ENCODE results near the gene BEND7. TPM values are rescaled to one million over a fixed set of nuclear protein-coding genes. Genes with fewer than 3 reads are reported as not detected.

Gene BEND7
- total and polyA plus RNA-seq, 9 of the 15 experiments (the other 6 are each of a cell fraction or from before 2014, with no cell fraction given), result 1.3 to 11.4 (median 5.2) TPM

DNA sequence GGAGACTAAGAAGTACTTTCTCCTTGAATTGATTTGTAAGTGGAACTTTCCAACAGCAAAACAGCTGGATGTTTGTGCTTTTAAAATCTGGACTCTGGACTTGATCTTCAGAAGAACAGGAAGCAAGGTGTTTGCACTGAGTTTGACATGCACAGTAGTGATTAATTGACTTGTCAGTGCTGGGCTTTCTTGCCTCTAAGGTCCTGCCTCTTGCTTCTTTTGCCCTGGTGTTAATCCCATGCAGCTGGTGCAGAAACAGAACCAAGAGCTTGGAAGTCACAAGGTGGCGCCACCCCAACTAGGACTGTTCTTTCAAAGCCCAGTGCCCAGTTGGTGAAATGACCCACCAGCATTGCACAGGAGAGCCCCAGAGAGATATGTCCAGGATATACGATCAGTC, 114.0 kb downstream of the BEND7 start (continued):
- TF ChIP-seq CBFA2T2 (conservative IDR thresholded peaks at IDR 0.05) (peak; percentile 33; the same call in 1 of the 2 replicates), RBM39 (optimal IDR thresholded peaks at IDR 0.05; ENCODE audit: low read depth, low read length) (no peak), NR4A1 (CRISPR knock-in tag; IDR thresholded peaks at IDR 0.05) (no peak), NR4A1 (tag; IDR thresholded peaks at IDR 0.05) (no peak), HDAC6 (IDR thresholded peaks at IDR 0.05; ENCODE audit: low read depth, low read length) (no peak), PHF8 (IDR thresholded peaks at IDR 0.05; ENCODE audit: borderline replicate concordance, low read length) (no peak), TAF1 (IDR thresholded peaks at IDR 0.05; ENCODE audit: control insufficient read depth, extremely low read depth, insufficient read depth, low read length, severe bottlenecking) (no peak), POLR2B (IDR thresholded peaks at IDR 0.05; ENCODE audit: low read depth, partially characterized antibody) (no peak), SRSF9 (IDR thresholded peaks at IDR 0.05; ENCODE audit: borderline replicate concordance, low read depth, low read length) (no peak), BDP1 (IDR thresholded peaks at IDR 0.05; ENCODE audit: insufficient read depth, insufficient read length) (no peak), DMBX1 (CRISPR knock-in tag; IDR thresholded peaks at IDR 0.05; ENCODE audit: borderline replicate concordance) (no peak), ZNF143 (CRISPR knock-in tag; IDR thresholded peaks at IDR 0.05) (no peak), MTF1 (CRISPR knock-in tag; IDR thresholded peaks at IDR 0.05; ENCODE audit: borderline replicate concordance) (no peak)
- TF ChIP-seq, protein P1, sequence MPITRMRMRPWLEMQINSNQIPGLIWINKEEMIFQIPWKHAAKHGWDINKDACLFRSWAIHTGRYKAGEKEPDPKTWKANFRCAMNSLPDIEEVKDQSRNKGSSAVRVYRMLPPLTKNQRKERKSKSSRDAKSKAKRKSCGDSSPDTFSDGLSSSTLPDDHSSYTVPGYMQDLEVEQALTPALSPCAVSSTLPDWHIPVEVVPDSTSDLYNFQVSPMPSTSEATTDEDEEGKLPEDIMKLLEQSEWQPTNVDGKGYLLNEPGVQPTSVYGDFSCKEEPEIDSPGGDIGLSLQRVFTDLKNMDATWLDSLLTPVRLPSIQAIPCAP (CRISPR knock-in tag; IDR thresholded peaks at IDR 0.05; ENCODE audit: borderline replicate concordance), result no peak
- TF ChIP-seq, protein P2, sequence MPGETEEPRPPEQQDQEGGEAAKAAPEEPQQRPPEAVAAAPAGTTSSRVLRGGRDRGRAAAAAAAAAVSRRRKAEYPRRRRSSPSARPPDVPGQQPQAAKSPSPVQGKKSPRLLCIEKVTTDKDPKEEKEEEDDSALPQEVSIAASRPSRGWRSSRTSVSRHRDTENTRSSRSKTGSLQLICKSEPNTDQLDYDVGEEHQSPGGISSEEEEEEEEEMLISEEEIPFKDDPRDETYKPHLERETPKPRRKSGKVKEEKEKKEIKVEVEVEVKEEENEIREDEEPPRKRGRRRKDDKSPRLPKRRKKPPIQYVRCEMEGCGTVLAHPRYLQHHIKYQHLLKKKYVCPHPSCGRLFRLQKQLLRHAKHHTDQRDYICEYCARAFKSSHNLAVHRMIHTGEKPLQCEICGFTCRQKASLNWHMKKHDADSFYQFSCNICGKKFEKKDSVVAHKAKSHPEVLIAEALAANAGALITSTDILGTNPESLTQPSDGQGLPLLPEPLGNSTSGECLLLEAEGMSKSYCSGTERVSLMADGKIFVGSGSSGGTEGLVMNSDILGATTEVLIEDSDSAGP (CRISPR knock-in tag; IDR thresholded peaks at IDR 0.05), result no peak
- TF ChIP-seq, protein P3, sequence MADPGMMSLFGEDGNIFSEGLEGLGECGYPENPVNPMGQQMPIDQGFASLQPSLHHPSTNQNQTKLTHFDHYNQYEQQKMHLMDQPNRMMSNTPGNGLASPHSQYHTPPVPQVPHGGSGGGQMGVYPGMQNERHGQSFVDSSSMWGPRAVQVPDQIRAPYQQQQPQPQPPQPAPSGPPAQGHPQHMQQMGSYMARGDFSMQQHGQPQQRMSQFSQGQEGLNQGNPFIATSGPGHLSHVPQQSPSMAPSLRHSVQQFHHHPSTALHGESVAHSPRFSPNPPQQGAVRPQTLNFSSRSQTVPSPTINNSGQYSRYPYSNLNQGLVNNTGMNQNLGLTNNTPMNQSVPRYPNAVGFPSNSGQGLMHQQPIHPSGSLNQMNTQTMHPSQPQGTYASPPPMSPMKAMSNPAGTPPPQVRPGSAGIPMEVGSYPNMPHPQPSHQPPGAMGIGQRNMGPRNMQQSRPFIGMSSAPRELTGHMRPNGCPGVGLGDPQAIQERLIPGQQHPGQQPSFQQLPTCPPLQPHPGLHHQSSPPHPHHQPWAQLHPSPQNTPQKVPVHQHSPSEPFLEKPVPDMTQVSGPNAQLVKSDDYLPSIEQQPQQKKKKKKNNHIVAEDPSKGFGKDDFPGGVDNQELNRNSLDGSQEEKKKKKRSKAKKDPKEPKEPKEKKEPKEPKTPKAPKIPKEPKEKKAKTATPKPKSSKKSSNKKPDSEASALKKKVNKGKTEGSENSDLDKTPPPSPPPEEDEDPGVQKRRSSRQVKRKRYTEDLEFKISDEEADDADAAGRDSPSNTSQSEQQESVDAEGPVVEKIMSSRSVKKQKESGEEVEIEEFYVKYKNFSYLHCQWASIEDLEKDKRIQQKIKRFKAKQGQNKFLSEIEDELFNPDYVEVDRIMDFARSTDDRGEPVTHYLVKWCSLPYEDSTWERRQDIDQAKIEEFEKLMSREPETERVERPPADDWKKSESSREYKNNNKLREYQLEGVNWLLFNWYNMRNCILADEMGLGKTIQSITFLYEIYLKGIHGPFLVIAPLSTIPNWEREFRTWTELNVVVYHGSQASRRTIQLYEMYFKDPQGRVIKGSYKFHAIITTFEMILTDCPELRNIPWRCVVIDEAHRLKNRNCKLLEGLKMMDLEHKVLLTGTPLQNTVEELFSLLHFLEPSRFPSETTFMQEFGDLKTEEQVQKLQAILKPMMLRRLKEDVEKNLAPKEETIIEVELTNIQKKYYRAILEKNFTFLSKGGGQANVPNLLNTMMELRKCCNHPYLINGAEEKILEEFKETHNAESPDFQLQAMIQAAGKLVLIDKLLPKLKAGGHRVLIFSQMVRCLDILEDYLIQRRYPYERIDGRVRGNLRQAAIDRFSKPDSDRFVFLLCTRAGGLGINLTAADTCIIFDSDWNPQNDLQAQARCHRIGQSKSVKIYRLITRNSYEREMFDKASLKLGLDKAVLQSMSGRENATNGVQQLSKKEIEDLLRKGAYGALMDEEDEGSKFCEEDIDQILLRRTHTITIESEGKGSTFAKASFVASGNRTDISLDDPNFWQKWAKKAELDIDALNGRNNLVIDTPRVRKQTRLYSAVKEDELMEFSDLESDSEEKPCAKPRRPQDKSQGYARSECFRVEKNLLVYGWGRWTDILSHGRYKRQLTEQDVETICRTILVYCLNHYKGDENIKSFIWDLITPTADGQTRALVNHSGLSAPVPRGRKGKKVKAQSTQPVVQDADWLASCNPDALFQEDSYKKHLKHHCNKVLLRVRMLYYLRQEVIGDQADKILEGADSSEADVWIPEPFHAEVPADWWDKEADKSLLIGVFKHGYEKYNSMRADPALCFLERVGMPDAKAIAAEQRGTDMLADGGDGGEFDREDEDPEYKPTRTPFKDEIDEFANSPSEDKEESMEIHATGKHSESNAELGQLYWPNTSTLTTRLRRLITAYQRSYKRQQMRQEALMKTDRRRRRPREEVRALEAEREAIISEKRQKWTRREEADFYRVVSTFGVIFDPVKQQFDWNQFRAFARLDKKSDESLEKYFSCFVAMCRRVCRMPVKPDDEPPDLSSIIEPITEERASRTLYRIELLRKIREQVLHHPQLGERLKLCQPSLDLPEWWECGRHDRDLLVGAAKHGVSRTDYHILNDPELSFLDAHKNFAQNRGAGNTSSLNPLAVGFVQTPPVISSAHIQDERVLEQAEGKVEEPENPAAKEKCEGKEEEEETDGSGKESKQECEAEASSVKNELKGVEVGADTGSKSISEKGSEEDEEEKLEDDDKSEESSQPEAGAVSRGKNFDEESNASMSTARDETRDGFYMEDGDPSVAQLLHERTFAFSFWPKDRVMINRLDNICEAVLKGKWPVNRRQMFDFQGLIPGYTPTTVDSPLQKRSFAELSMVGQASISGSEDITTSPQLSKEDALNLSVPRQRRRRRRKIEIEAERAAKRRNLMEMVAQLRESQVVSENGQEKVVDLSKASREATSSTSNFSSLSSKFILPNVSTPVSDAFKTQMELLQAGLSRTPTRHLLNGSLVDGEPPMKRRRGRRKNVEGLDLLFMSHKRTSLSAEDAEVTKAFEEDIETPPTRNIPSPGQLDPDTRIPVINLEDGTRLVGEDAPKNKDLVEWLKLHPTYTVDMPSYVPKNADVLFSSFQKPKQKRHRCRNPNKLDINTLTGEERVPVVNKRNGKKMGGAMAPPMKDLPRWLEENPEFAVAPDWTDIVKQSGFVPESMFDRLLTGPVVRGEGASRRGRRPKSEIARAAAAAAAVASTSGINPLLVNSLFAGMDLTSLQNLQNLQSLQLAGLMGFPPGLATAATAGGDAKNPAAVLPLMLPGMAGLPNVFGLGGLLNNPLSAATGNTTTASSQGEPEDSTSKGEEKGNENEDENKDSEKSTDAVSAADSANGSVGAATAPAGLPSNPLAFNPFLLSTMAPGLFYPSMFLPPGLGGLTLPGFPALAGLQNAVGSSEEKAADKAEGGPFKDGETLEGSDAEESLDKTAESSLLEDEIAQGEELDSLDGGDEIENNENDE (IDR thresholded peaks at IDR 0.05; ENCODE audit: low read depth, low read length), result no peak

Measured in K562 (cell line).